Transverse colon (tissue), 4 donors: Measurements from ENCODE around the gene AGTR1.

Source experiments
- CTCF ChIP-seq, 5 experiments: fragments of 200-600 bp in 3 of 5; fragments of 450-650 bp in 2 of 5; sonication (generic) in 3 of 5; IDR thresholded peaks; 1 replicate in 2 of 5; 2 replicates in 3 of 5; pipeline ENCODE4 v1.5.1; 2016 to 2017; ENCODE audit warnings: antibody characterized with exemption in 5 of 5, inconsistent platforms in 3 of 5, mild to moderate bottlenecking in 2 of 5, moderate library complexity in 1 of 5
- EP300 ChIP-seq: sonication (generic); formaldehyde crosslinking; IDR thresholded peaks from one replicate; pipeline ENCODE4 v1.6.1; 2017; ENCODE audit warnings: antibody characterized with exemption, low read depth
- POLR2A ChIP-seq: fragments of 450-650 bp; IDR thresholded peaks from one replicate; pipeline ENCODE4 v1.6.1; 2016; ENCODE audit warnings: antibody characterized with exemption, mild to moderate bottlenecking, moderate library complexity
- POLR2AphosphoS5 ChIP-seq, 3 donors: sonication (generic); formaldehyde crosslinking; IDR thresholded peaks; one replicate each; pipeline ENCODE4 v1.6.1; 2016; ENCODE audit warnings: antibody characterized with exemption in 3 of 3

- TF ChIP-seq CTCF (IDR thresholded peaks at IDR 0.05) (no peak), POLR2AphosphoS5 (IDR thresholded peaks at IDR 0.05) (no peak), POLR2A (no peak), EP300 (no peak)
Observed at GRCh38 chr3:148657470-148657869, 40.2 kb upstream of the AGTR1 start.
